Neutrophil (primary cell): ENCODE data around the gene GPX5.

Source experiments
- H3K27ac ChIP-seq: fragments of 200-600 bp; sonication (generic); 2 replicates; pipeline ENCODE4 v1.5.1; 2016; ENCODE audit warnings: mild to moderate bottlenecking, moderate library complexity
- H3K27me3 ChIP-seq: fragments of 200-600 bp; sonication (generic); 2 replicates; pipeline ENCODE4 v1.6.0; 2016; ENCODE audit warnings: mild to moderate bottlenecking
- H3K36me3 ChIP-seq: fragments of 200-600 bp; sonication (generic); 2 replicates; pipeline ENCODE4 v1.5.1; 2017
- H3K4me1 ChIP-seq, 2 experiments: fragments of 200-600 bp in 1 of 2; sonication (generic) in 1 of 2; 1 replicate in 1 of 2; 2 replicates in 1 of 2; pipeline versions ENCODE4 v1.5.1 to v1.6.1; 2013 to 2016; ENCODE audit warnings: low read depth in 1 of 2, low read length in 1 of 2, mild to moderate bottlenecking in 1 of 2, moderate library complexity in 1 of 2; ENCODE audit not compliant: control insufficient read depth in 1 of 2, insufficient read depth in 1 of 2
- H3K4me3 ChIP-seq, 2 experiments: fragments of 200-600 bp in 1 of 2; sonication (generic) in 1 of 2; 1 replicate in 1 of 2; 2 replicates in 1 of 2; pipeline ENCODE4 v1.5.1; 2013 to 2016; ENCODE audit warnings: low read depth in 1 of 2, low read length in 1 of 2, mild to moderate bottlenecking in 1 of 2, moderate library complexity in 1 of 2
- H3K9me3 ChIP-seq: fragments of 200-600 bp; sonication (generic); 2 replicates; pipeline ENCODE4 v1.5.1; 2016
- CTCF ChIP-seq: fragments of 200-600 bp; sonication (generic); IDR thresholded peaks from 2 replicates; pipeline ENCODE4 v1.5.1; 2016; ENCODE audit warnings: antibody characterized with exemption

The GPX5 gene

GRCh38 chr6:28583463-28583862, 57.8 kb downstream of the GPX5 start:
- Histone ChIP-seq H3K4me3 (no peak overlapping the region), H3K27ac (no peak overlapping the region), H3K36me3 (no peaks in the 10 kb centered on the region), H3K9me3 (no peaks in the 10 kb centered on the region), H3K27me3 (peaks cover 42% of the 10 kb centered on the region), H3K4me1 (no peaks in the 10 kb centered on the region)
- no peak for TF ChIP-seq CTCF
